Calu3 (cell line): ENCODE results near the gene UBE2D1. TPM values are rescaled to one million over a fixed set of nuclear protein-coding genes. Genes with fewer than 3 reads are reported as not detected.

Source experiments
- Bru-seq: library from RNA; stranded (reverse); fragments of 400-500 nt; gene quantifications from one replicate; lab custom pipeline; 2021; lab: Mats Ljungman, UMichigan
- BruChase-seq, 2 experiments: library from RNA; stranded (reverse); fragments of 400-500 nt; gene quantifications; one replicate each; lab custom pipeline; 2021; lab: Mats Ljungman, UMichigan
- BruUV-seq: library from RNA; stranded (reverse); fragments of 400-500 nt; replicated peaks from 2 replicates; lab custom pipeline; 2021; lab: Mats Ljungman, UMichigan
- CTCF ChIA-PET: fragments of 300-600 bp; sonication (Branson Sonifier 250); formaldehyde crosslinking; loops from one replicate; lab custom pipeline; 2022; ENCODE audit warnings: antibody characterized with exemption; lab: Charles Lee
- DNase-seq: peaks from one replicate; pipeline ENCODE4 v3.0.0; 2022
- H3K27ac Mint-ChIP-seq: one replicate; pipeline ENCODE4 v1.8.0; 2022; ENCODE audit warnings: mixed read lengths; ENCODE audit not compliant: unreplicated experiment
- H3K27me3 Mint-ChIP-seq: one replicate; pipeline ENCODE4 v1.8.0; 2022; ENCODE audit warnings: mixed read lengths; ENCODE audit not compliant: unreplicated experiment
- H3K36me3 Mint-ChIP-seq: one replicate; pipeline ENCODE4 v1.8.0; 2022; ENCODE audit warnings: mild to moderate bottlenecking, moderate library complexity, mixed read lengths; ENCODE audit not compliant: insufficient read depth, unreplicated experiment
- H3K4me1 Mint-ChIP-seq: one replicate; pipeline ENCODE4 v1.8.0; 2022; ENCODE audit warnings: mild to moderate bottlenecking, low read depth, mixed read lengths; ENCODE audit not compliant: unreplicated experiment
- H3K4me3 Mint-ChIP-seq: one replicate; pipeline ENCODE4 v1.8.0; 2022; ENCODE audit warnings: mild to moderate bottlenecking, low read depth, moderate library complexity, mixed read lengths; ENCODE audit not compliant: unreplicated experiment
- H3K9me3 Mint-ChIP-seq: one replicate; pipeline ENCODE4 v1.8.0; 2022; ENCODE audit warnings: low read depth, mixed read lengths; ENCODE audit not compliant: unreplicated experiment
- CTCF ChIP-seq: fragments of 200-600 bp; IDR thresholded peaks from one replicate; pipeline ENCODE4 v1.8.0; 2022; ENCODE audit warnings: antibody characterized with exemption; ENCODE audit not compliant: unreplicated experiment
- intact Hi-C: fragments of 100-400 bp; cut with micrococcal nuclease; formaldehyde crosslinking; loops from one replicate; pipeline ENCODE4 v1.10.0; 2022; ENCODE audit not compliant: unreplicated experiment
- long read RNA-seq: library from polyadenylated mRNA; stranded (forward); transcript quantifications from one replicate; pipeline ENCODE4 v2.0.0, GENCODE V29; 2022
- total RNA-seq: library from RNA; stranded (reverse); gene quantifications from 2 replicates; pipeline ENCODE4 v1.2.3, GENCODE V29; 2022

Gene UBE2D1
- total RNA-seq = 22.9 and 25.6 TPM in 2 replicates
- percentile 87 among the genes with signal in this experiment for Bru-seq, nascent RNA
- BruChase-seq, experiment 1, labeled RNA remaining after a 6-hour chase = percentile 79 among the genes with signal in this experiment
- BruChase-seq, experiment 2, labeled RNA remaining after a 2-hour chase = percentile 77 among the genes with signal in this experiment
- long read RNA-seq, transcript UBE2D1-204 (6 exons, 2,621 nt) = minor isoform, 6 of 88 reads
- long read RNA-seq, transcript UBE2D1-201 (7 exons, 2,659 nt) = major isoform, 78 of 88 reads
- long read RNA-seq, partial matches to known transcripts = 0 of 88 reads
- long read RNA-seq, other reads (novel, unspliced or antisense) = 4 of 88 reads

GRCh38 chr10:58334817-58335305 is at the start of gene UBE2D1:
TSS of gene UBE2D1 (plus strand) at chr10:58335006. CDS start at chr10:58335202, 196 bp downstream.
- Mint-ChIP-seq H3K27ac (peak within 1 kb of the TSS; percentile 87), H3K36me3 (peaks cover 17% of the 10 kb centered on the region), H3K9me3 (no peaks in the 10 kb centered on the region), H3K4me1 (peaks cover 10% of the 10 kb centered on the region), H3K27me3 (peaks cover 17% of the 10 kb centered on the region), H3K4me3 (peak within 1 kb of the TSS; percentile 97)
- peak; percentile 95 for DNase-seq
- no TSS peak for BruUV-seq
- peak; percentile 37 for TF ChIP-seq CTCF
- CTCF ChIA-PET = interaction anchor here (0.7 to 0.9 kb wide), 2 partner anchors 17 to 50 kb away, joined by 3 to 5 read pairs; no protein-coding TSS in a partner anchor
- intact Hi-C loops = loop anchor here (2.0 kb wide), 1 partner anchor 36 kb away; no protein-coding TSS in a partner anchor

GRCh38 chr10:58291538-58292174 is 43.1 kb upstream of the UBE2D1 start:
- no peaks in the 10 kb centered on the region for H3K27me3 Mint-ChIP-seq
- no peak overlapping the region for H3K27ac Mint-ChIP-seq
- DNase-seq = peak; percentile 61
- intact Hi-C loops = loop anchor here (1.0 kb wide), 1 partner anchor 114 kb away; no protein-coding TSS in a partner anchor
- CTCF ChIA-PET = interaction anchor here (0.6 to 2.8 kb wide), 6 partner anchors 22 to 673 kb away, joined by 3 to 64 read pairs (median 7); partner anchors contain the start of gene CISD1
- TF ChIP-seq CTCF = peak; percentile 57
- no peak overlapping the region for H3K4me3 Mint-ChIP-seq
- no TSS peak for BruUV-seq
- no peaks in the 10 kb centered on the region for H3K9me3 Mint-ChIP-seq
- no peaks in the 10 kb centered on the region for H3K36me3 Mint-ChIP-seq
- peaks cover 9% of the 10 kb centered on the region for H3K4me1 Mint-ChIP-seq

- Mint-ChIP-seq H3K4me1 (peaks cover 9% of the 10 kb centered on the region), H3K9me3 (no peaks in the 10 kb centered on the region), H3K27ac (no peak overlapping the region), H3K4me3 (no peak overlapping the region), H3K36me3 (no peaks in the 10 kb centered on the region), H3K27me3 (no peaks in the 10 kb centered on the region)
- intact Hi-C loops = no loop called here
- CTCF ChIA-PET = interaction anchor here (1.0 kb wide), 1 partner anchor 115 kb away, joined by 5 read pairs; no protein-coding TSS in a partner anchor
- no TSS peak for BruUV-seq
- no peak for TF ChIP-seq CTCF
- DNase-seq = no peak
These were observed 40.8 kb upstream of the UBE2D1 start for GRCh38 chr10:58293989-58294388.

GRCh38 chr10:58299580-58299979 is 35.2 kb upstream of the UBE2D1 start:
- CTCF ChIA-PET = interaction anchor here (0.6 to 2.3 kb wide), 6 partner anchors 9 to 147 kb away, joined by 3 to 15 read pairs (median 3); partner anchors contain the start of genes IPMK and TFAM
- intact Hi-C loops = loop anchor here (1.0 to 2.0 kb wide), 2 partner anchors 35 to 86 kb away; partner anchors contain the start of genes TFAM and UBE2D1

More at GRCh38 chr10:58299580-58299979, 35.2 kb upstream of the UBE2D1 start:
- DNase-seq = peak; percentile 81
- no peaks in the 10 kb centered on the region for H3K9me3 Mint-ChIP-seq
- no peak overlapping the region for H3K27ac Mint-ChIP-seq
- no peaks in the 10 kb centered on the region for H3K27me3 Mint-ChIP-seq
- H3K4me3 Mint-ChIP-seq = no peak overlapping the region
- no peaks in the 10 kb centered on the region for H3K4me1 Mint-ChIP-seq
- H3K36me3 Mint-ChIP-seq = no peaks in the 10 kb centered on the region
- BruUV-seq = no TSS peak
- peak; percentile 88 for TF ChIP-seq CTCF
